ENCODE data around the gene DCUN1D4. TPM values are rescaled to one million over a fixed set of nuclear protein-coding genes. Genes with fewer than 3 reads are reported as not detected.

Gene DCUN1D4
- polyA plus RNA-seq, 1 of the 3 experiments (the other 2 are of a cell fraction): 42.9 TPM

GRCh38 chr4:51907006-51907669 is 64.2 kb downstream of the DCUN1D4 start:
- Histone ChIP-seq H3K9me2 (no peaks in the 10 kb centered on the region), H3K36me3 (replicated peaks in 1 of 2; ENCODE audit: control insufficient read depth in 1 of 2, insufficient read depth in 2 of 2, low read length in 1 of 2) (peaks cover 51 to 97% of the 10 kb centered on the region in 2 experiments), H4K20me1 (ENCODE audit: insufficient read depth) (no peaks in the 10 kb centered on the region), H3K27ac (ENCODE audit: low read depth in 2 of 2, low read length in 1 of 2) (no peak overlapping the region), H2AFZ (ENCODE audit: low read depth) (no peak overlapping the region), H3K9ac (no peak overlapping the region), H3K4me3 (ENCODE audit: low read depth in 2 of 2, low read length in 1 of 2) (no peak overlapping the region), H3K4me1 (ENCODE audit: control insufficient read depth in 1 of 2, insufficient read depth in 2 of 2, low read depth in 1 of 2, low read length in 1 of 2) (no peaks in the 10 kb centered on the region), H3K4me2 (no peak overlapping the region), H3K9me3 (no peaks in the 10 kb centered on the region), H3K27me3 (ENCODE audit: insufficient read depth) (no peaks in the 10 kb centered on the region), H3F3A (replicated peaks; ENCODE audit: insufficient read depth) (no peaks in the 10 kb centered on the region), H3K79me2 (ENCODE audit: insufficient read depth) (peaks cover 3% of the 10 kb centered on the region; the same call in 1 of the 2 replicates)
- WGBS (ENCODE audit: low lambda C conversion rate): 91% methylated on average over 3 of the region's 3 CpGs
- TF ChIP-seq TEAD4 (IDR thresholded peaks at IDR 0.05; ENCODE audit: borderline replicate concordance, insufficient read depth) (no peak), TCF12 (IDR thresholded peaks at IDR 0.05) (no peak), USF2 (IDR thresholded peaks at IDR 0.05; ENCODE audit: borderline replicate concordance, low read depth, low read length) (no peak), USF1 (IDR thresholded peaks at IDR 0.05; ENCODE audit: borderline replicate concordance, low read depth) (no peak), MXI1 (IDR thresholded peaks at IDR 0.05; ENCODE audit: low read depth, low read length) (no peak), NFIC (IDR thresholded peaks at IDR 0.05; ENCODE audit: borderline replicate concordance) (no peak), MEF2A (IDR thresholded peaks at IDR 0.05; ENCODE audit: borderline replicate concordance, low read depth) (no peak), CHD2 (IDR thresholded peaks at IDR 0.05; ENCODE audit: low read length, partially characterized antibody) (no peak), REST (IDR thresholded peaks at IDR 0.05; ENCODE audit: low read depth, low read length) (no peak), JUND (IDR thresholded peaks at IDR 0.05) (no peak), SMC3 (IDR thresholded peaks at IDR 0.05; ENCODE audit: low read depth, low read length) (no peak), YY1 (IDR thresholded peaks at IDR 0.05; ENCODE audit: low read depth) (no peak), ZBTB33 (IDR thresholded peaks at IDR 0.05; ENCODE audit: borderline replicate concordance, low read depth) (no peak), ELF1 (IDR thresholded peaks at IDR 0.05) (no peak), RCOR1 (IDR thresholded peaks at IDR 0.05; ENCODE audit: low read length) (no peak), SIN3A (IDR thresholded peaks at IDR 0.05; ENCODE audit: borderline replicate concordance, low read depth, low read length) (no peak)
- TF ChIP-seq, protein P1, sequence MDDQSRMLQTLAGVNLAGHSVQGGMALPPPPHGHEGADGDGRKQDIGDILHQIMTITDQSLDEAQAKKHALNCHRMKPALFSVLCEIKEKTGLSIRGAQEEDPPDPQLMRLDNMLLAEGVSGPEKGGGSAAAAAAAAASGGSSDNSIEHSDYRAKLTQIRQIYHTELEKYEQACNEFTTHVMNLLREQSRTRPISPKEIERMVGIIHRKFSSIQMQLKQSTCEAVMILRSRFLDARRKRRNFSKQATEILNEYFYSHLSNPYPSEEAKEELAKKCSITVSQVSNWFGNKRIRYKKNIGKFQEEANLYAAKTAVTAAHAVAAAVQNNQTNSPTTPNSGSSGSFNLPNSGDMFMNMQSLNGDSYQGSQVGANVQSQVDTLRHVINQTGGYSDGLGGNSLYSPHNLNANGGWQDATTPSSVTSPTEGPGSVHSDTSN (IDR thresholded peaks at IDR 0.05): no peak
- POLR2A ChIA-PET: no interaction called here
- CTCF ChIA-PET: interaction anchor here (3.5 kb wide), 1 partner anchor 11 kb away, joined by 23 read pairs; no protein-coding TSS in a partner anchor
- no peak for DNase-seq
